GM21619 (cell line): ENCODE data around the gene RHEB.

ENCODE experiments used
- ATAC-seq: cut with Tn5 transposase; IDR thresholded peaks from one replicate; pipeline ENCODE4 v1.9.1; 2021; ENCODE audit not compliant: unreplicated experiment

The RHEB gene

GRCh38 chr7:151529842-151530241, 10.1 kb upstream of the RHEB start:
- no peak for ATAC-seq

DNA sequence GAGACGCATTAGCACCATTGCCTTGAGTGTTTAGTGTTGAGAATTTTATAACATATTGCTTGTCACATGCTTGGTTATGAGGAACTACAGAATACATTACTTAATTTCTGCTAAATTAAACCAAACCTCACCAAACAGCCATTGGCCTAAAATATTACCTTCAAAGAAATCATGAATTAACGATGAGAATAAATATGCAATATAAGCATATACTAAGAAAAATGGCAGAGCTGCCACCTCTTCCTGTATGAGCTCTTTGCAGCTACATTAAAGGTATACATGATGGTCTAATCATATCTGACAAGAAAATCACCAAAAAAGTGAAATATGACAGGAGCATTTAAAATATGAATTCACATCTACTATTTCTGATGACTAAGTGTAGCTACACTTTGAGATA, 5.2 kb upstream of the RHEB start:
- ATAC-seq = no peak

DNA sequence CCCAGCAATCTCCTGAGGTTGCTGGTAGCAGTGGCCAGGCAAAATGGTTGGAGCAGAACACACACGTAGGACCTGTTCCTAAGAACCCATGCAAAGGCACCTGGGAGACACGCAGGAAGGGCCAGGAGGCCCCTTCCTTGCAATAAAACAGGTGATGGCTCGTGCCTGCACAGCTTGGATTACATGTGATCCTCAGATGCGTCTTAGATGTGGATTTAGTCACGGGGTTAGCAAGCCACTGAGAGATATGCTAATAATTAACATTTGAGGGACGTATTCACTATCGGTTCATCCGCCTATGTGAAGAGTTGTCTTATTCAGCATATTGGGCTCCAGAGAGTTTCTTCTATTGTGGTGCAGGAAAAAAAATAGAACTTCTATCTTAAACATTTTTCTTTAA, 4.6 kb upstream of the RHEB start:
- no peak for ATAC-seq

DNA sequence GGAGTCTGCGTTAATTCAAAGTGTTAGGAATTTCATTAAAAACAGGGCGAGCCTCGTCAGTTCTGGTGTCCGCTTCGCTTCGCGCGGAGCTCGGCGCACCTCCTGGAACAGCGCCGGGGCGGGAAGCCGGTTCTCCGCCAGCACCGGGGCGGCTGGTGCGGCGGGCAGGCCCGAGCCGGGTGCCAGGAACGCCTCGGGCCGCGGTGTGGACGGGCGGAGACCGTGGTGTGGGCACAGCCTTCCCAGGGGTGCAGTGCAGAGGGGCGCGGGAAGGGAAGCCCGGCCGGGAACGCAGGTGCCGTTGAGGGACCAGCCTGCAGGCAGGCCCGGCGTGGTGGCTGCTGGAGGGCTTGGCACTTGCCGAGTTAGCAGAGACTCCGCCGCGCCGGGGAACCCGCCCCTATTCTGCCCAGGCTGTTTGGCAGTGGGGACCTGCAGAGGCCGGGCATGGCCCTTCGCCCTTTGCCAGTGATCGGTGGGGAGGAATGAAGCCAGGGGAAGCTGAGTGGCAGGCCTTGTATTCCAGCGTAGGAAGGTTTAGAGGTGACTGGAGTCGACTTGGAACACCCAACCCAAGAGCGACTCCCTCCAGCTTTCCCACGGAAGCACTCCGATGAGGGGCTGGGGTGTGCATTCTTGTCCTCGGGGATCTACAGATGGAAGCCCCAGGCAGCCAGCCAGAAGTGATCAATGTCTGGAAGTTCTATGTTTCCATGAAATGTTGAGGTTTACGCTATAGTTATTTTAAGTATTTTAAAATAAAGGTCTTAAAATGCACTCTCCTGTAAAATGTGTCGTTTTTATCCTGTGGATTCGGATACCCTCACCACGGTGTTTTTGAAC, 945 bp upstream of the RHEB start:
- ATAC-seq = peak; percentile 1

DNA sequence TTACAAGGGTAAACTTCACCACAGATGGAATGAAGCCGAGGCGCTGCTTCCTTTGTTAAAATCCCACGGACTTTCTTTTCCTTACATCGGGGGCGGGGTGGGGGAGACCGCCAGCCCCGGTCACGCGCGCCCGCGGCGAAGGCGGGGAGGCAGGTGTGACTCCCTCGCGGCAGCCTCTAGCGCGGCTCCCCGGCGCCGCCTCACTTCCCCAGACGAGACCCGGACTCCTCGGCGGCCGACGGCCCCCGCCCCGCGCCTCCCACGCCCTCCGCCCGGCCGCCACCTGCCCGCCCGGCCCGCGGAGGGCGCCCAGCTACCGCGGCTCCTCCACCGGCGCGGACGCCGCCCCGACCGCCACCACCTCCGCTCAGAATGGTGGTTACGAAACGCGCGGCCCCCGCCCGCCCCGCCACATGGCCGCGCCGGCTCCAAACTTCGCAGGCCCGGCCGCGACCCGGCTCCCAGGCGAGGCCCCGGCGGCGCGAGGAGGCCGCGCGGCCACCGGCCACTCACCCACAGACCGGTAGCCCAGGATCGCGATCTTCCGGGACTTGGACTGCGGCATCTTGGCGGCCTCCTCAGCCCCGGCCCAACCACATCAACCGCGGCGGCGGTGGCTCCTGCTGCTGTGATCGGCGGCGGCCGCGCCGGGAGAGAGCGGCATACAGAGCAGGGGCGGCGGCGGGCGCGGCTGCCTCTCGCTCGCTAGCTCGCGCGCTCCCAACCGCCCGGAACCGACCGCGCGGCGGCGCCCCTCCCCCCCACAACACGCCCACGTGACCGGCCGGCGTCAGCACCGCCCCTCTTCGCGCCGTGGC, 539 bp downstream of the RHEB start:
- ATAC-seq = peak; percentile 48

- no peak for ATAC-seq
These were observed 1.4 kb downstream of the RHEB start for GRCh38 chr7:151518105-151518946.

DNA sequence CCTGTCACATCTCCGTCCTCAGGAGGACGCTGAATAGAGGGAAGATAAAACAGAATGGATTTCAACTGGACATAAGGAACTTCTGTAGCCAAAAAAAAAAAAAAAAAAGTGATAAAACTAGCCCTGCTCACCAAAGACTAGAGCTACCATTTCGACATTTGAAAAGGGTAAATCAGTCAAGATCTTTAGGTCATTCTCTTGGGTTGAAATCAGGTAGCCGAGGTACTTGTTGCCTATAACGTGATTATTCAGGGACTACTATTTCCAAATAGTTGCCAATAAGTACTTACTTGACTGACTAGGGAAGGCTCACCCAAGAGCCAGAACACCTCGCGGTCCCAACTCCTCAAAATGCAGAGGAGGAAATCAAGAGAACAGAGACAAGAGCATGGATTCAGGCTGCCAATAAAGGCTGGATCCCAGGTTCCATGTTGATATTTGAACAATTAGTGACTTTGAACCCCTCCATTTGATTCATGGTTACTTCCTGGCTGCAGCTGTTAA, 2.0 kb downstream of the RHEB start:
- ATAC-seq = no peak

- no peak for ATAC-seq
These were observed 4.5 kb downstream of the RHEB start for GRCh38 chr7:151515276-151515565.

- ATAC-seq = no peak
These were observed 5.0 kb downstream of the RHEB start for GRCh38 chr7:151514461-151515275.

- ATAC-seq = no peak
These were observed 6.6 kb downstream of the RHEB start for GRCh38 chr7:151513133-151513532.

DNA sequence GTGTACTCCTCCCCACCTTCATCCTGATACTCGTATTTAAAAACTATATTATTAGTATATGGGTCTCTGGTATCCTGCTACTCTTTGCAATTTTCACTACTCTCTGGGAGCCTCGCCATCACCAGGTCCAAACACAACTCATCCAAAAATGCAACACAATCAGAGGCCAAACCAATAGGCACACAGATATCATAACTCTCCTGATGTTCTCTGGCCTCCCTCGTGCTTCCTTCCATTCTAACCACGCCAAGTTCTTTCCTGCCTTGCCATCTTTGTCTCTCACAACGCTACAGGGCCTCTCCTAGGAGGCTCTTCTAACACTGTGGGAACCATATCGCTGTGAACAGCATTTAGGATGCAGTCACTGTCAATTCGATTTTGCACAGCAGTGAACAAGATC, 7.3 kb downstream of the RHEB start:
- no peak for ATAC-seq

DNA sequence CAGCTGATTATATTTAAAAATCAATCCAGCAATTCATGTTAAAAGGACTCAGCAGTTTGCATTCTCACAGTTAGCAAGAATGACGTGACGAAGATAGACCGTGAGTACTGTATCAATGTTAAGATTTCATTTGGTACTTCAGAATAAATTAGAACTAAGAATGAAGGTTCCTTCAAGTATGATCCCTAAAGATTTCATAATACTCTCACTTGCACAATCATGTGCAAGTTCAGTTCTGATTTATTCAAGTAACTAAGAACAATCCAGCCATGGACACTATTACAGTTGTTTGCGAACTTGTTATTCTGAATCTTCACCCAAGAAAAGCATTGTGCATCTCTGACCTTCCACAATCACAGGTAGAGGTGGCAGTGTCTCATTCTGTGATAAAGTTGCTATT, 7.7 kb downstream of the RHEB start:
- no peak for ATAC-seq

DNA sequence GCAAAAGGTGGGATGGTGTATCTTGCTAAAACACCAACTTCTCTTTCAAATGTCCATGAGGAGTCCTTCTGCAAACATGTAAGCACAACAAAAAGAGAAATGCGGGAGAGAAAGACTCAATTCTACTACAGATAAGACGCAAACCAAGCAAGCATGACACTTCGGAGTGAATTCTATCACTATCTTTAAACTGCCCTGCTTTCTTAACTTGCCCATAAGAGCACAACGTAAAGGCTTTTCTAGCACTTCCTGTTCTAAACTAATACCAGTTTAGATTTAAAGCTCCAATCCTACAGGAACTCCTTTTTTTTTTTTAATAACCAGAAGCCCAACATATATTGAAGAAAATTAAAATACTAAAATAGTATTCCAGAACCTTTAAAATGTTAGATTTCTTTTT, 8.4 kb downstream of the RHEB start:
- no peak for ATAC-seq

DNA sequence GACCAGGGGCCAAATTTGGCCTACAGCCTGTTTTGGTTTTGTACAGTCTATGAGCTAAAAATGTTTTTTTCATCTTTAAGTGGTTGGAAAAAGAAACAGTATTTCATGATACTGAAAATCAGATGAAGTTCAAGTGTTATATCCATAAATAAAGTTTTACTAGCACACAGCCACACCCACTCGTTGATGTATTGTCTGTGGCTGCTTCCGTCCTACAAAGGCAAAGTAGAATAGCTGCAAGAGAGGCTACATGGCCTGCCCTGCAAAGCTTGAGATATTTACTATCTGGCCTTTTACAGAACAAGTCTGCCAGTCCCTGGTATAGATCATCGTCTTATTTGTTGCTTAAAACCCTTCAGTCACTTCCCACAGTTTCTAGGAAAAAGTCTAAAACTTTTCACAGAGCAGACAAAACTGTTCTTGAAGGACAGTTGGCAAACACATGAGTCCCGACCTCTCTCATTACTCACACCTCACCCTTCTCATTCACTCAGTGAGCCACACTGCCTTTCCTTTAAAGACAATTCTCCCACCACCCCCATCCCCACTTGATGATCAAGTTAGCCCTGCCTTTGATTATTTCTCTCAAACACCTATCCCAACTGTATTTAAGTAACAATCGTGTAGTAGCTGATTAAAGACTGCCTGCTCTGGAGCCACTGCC, 9.9 kb downstream of the RHEB start:
- no peak for ATAC-seq

- ATAC-seq = no peak
These were observed 10.7 kb downstream of the RHEB start for GRCh38 chr7:151508991-151509390.

DNA sequence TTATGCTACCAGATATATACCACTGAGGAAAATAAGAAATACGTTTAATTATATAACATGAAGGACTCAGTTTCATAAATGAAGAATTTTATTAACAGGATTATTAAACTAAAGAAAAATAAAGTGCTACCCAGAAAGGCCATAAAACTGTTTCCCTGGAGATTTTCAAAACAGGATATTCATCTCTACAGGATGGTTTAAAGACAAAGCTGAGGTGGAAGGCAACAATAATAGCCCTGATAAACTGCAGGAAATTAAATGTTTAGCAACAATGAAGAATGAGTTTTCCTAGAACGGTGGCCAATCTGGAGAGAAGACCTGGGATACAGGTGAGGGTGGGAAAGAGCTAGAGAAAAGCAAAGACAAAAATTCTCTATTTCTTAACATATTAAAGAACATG, 11.9 kb downstream of the RHEB start:
- ATAC-seq = no peak

DNA sequence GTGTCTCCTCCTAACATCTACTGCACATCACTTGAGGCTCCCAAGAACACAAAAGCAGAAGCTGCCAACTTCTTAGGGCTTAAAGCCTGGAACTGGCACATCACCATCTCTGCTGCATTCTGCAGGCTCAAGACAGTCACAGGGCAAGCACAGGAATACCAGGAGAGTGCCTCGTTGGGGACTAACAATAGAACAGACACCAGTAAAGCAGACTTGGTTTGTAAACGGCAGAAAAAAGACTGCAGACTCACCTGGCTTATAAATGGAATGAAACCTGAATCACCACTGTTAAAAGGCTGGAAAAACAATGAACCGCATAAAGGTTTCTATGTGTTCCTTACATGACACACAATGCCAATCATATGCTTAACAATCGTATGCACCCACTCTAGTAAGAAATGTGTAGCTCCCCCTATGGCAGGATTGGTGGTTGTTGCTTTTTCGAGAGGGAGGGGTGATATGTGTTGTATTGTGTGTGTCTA, 12.8 kb downstream of the RHEB start:
- ATAC-seq = no peak

DNA sequence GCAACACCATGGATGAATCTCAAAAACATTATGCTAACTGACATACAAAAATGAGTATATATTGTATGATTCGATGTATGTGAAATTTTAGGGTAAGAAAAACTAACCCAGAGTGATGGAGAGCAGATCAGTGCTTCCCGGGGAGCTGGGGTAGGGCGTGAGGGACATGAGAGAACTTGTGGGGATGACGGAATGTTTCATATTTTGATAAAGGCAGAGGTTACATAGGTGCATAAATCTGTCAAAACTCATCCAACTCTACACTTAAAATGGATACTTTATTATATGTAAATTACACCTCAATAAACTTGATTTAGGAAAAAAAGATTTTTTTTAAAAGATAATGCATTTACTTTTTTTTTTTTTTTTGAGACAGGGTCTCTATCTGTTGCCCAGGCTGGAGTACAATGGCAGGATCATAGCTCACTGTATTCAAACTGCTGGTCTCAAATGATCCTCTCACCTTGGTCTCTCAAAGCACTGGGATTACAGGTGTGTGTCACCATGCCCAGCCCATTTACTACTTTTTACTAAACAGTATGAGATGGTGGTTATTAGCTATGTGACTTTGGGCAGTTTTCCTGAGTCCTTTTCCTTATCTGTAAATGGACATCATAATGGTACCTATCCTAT, 13.7 kb downstream of the RHEB start:
- no peak for ATAC-seq

DNA sequence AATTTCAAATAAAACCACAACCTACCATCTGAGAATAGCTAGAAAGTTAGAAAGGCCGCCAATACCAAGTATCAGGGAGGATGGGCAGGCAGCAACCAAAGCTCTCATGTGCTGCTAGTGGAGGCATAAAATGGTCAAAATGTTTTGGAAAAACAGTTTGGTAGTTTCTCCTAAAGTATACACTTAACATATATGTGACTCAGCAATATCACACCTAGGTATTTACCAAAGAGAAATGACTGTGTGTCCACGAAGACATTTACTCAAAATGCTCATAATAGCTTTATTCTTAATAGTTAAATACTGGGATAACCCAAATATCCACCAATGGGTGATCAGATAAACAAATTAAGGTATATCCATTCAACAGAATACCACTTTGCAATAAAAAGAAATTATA, 14.3 kb downstream of the RHEB start:
- no peak for ATAC-seq
